ENCODE measurements around the gene MBNL2. TPM values are rescaled to one million over a fixed set of nuclear protein-coding genes. Genes with fewer than 3 reads are reported as not detected.

Gene MBNL2
- total and polyA plus RNA-seq, 2 experiments from 2014 or later: 27.4 to 97.9 TPM

- TF ChIP-seq EZH2 (IDR thresholded peaks at IDR 0.05; ENCODE audit: borderline replicate concordance) (no peak), EZH2phosphoT487 (IDR thresholded peaks at IDR 0.05; ENCODE audit: low read depth, severe bottlenecking, unreplicated experiment) (no peak)
- TF ChIP-seq, protein P1, sequence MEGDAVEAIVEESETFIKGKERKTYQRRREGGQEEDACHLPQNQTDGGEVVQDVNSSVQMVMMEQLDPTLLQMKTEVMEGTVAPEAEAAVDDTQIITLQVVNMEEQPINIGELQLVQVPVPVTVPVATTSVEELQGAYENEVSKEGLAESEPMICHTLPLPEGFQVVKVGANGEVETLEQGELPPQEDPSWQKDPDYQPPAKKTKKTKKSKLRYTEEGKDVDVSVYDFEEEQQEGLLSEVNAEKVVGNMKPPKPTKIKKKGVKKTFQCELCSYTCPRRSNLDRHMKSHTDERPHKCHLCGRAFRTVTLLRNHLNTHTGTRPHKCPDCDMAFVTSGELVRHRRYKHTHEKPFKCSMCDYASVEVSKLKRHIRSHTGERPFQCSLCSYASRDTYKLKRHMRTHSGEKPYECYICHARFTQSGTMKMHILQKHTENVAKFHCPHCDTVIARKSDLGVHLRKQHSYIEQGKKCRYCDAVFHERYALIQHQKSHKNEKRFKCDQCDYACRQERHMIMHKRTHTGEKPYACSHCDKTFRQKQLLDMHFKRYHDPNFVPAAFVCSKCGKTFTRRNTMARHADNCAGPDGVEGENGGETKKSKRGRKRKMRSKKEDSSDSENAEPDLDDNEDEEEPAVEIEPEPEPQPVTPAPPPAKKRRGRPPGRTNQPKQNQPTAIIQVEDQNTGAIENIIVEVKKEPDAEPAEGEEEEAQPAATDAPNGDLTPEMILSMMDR (IDR thresholded peaks at IDR 0.05; ENCODE audit: poor library complexity): no peak
- WGBS (ENCODE audit: low lambda C conversion rate, missing lambda C conversion rate): 77% methylated on average over 15 of the region's 15 CpGs
- H3K4me2 ChIP-seq: no peak overlapping the region
Observed at GRCh38 chr13:97367016-97367822, 145.1 kb downstream of the MBNL2 start.

GRCh38 chr13:97369261-97369893 lies 147.2 kb downstream of the MBNL2 start:
- Histone ChIP-seq H3K4me3 (no peak overlapping the region), H3K36me3 (replicated peaks; ENCODE audit: insufficient read depth, low read depth) (no peaks in the 10 kb centered on the region), H3K9me3 (ENCODE audit: low read depth) (no peaks in the 10 kb centered on the region), H4K20me1 (ENCODE audit: insufficient read depth, poor library complexity, severe bottlenecking) (no peaks in the 10 kb centered on the region), H3K4me2 (peak overlapping the region; percentile 66), H3K4me1 (ENCODE audit: insufficient read depth) (no peaks in the 10 kb centered on the region), H3K79me2 (no peaks in the 10 kb centered on the region), H3K27me3 (no peaks in the 10 kb centered on the region), H2AFZ (no peak overlapping the region), H3K27ac (no peak overlapping the region), H3K9me2 (replicated peaks; ENCODE audit: insufficient read depth) (no peaks in the 10 kb centered on the region)
- TF ChIP-seq EZH2 (IDR thresholded peaks at IDR 0.05; ENCODE audit: borderline replicate concordance): no peak
- TF ChIP-seq, protein P1 (IDR thresholded peaks at IDR 0.05; ENCODE audit: poor library complexity): no peak
- TF ChIP-seq EZH2phosphoT487 (IDR thresholded peaks at IDR 0.05; ENCODE audit: low read depth, severe bottlenecking, unreplicated experiment): no peak
- WGBS (ENCODE audit: low lambda C conversion rate, missing lambda C conversion rate): 66% methylated on average over 4 of the region's 4 CpGs
- DNase-seq (ENCODE audit: low spot score): no peak

More at GRCh38 chr13:97367016-97367822, 145.1 kb downstream of the MBNL2 start:
- Histone ChIP-seq H3K27me3 (no peaks in the 10 kb centered on the region), H3K4me3 (no peak overlapping the region), H3K9me2 (replicated peaks; ENCODE audit: insufficient read depth) (no peaks in the 10 kb centered on the region), H4K20me1 (ENCODE audit: insufficient read depth, poor library complexity, severe bottlenecking) (no peaks in the 10 kb centered on the region), H2AFZ (no peak overlapping the region), H3K36me3 (replicated peaks; ENCODE audit: insufficient read depth, low read depth) (no peaks in the 10 kb centered on the region), H3K4me1 (ENCODE audit: insufficient read depth) (no peaks in the 10 kb centered on the region), H3K9me3 (ENCODE audit: low read depth) (no peaks in the 10 kb centered on the region), H3K27ac (no peak overlapping the region), H3K79me2 (no peaks in the 10 kb centered on the region)
- DNase-seq (ENCODE audit: low spot score): peak; percentile 42

GRCh38 chr13:97371486-97372109 lies 149.5 kb downstream of the MBNL2 start:
- no peak overlapping the region for H2AFZ ChIP-seq
- no peaks in the 10 kb centered on the region for H3K36me3 ChIP-seq (replicated peaks; ENCODE audit: insufficient read depth, low read depth)
- DNase-seq (ENCODE audit: low spot score): no peak
- no peak overlapping the region for H3K4me2 ChIP-seq
- H3K4me3 ChIP-seq: no peak overlapping the region
- H3K27ac ChIP-seq: no peak overlapping the region
- H3K9me2 ChIP-seq (replicated peaks; ENCODE audit: insufficient read depth): no peaks in the 10 kb centered on the region
- no peaks in the 10 kb centered on the region for H4K20me1 ChIP-seq (ENCODE audit: insufficient read depth, poor library complexity, severe bottlenecking)
- no peaks in the 10 kb centered on the region for H3K79me2 ChIP-seq
- no peaks in the 10 kb centered on the region for H3K9me3 ChIP-seq (ENCODE audit: low read depth)
- H3K27me3 ChIP-seq: no peaks in the 10 kb centered on the region
- TF ChIP-seq, protein P1 (IDR thresholded peaks at IDR 0.05; ENCODE audit: poor library complexity): no peak
- no peak for TF ChIP-seq EZH2phosphoT487 (IDR thresholded peaks at IDR 0.05; ENCODE audit: low read depth, severe bottlenecking, unreplicated experiment)
- TF ChIP-seq EZH2 (IDR thresholded peaks at IDR 0.05; ENCODE audit: borderline replicate concordance): no peak
- H3K4me1 ChIP-seq (ENCODE audit: insufficient read depth): no peaks in the 10 kb centered on the region
- 96% methylated on average over 7 of the region's 7 CpGs for WGBS (ENCODE audit: low lambda C conversion rate, missing lambda C conversion rate)
